Stimulated activated CD4-positive, alpha-beta T cell treated with anti-CD3 and anti-CD28 coated beads, Interleukin-15, amount 100 ng/mL, for 24 hours (primary cell): ENCODE results near the gene GAL3ST3.
A peak's percentile ranks its signal among the peaks of the same experiment; 100 is the strongest.
"Not testable (repeated sequence)": the region's sequence is repeated elsewhere in the genome, so short reads cannot be mapped to it uniquely, and the experiment has no call there.

Experiments
- DNase-seq: peaks from one replicate; pipeline ENCODE4 v3.0.0-alpha.2; 2020

The GAL3ST3 gene

DNA sequence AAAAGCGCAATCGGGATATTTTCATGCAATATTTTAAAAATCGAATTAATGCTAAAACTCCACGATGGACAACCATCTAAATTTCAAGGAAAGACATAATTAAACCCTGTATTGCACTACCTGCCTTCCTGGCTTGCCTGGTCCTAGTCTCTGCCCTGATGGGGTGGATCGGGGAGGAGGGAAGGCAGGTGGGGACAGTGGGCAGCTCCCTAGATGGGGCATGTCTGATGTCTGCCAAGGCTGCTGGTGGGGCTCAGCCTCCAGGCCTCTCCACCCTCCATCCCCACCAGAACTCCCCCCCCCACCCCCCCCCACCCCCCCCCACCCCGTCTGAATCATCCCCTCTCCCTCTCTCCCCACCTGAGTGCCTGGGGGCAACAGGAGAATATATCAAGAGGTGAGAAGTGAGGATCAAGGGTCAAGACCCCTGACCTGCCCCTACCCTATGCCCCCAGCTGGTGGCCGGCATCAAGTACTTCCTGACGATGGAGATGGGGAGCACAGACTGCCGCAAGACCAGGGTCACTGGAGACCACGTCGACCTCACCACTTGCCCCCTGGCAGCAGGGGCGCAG, 36.5 kb downstream of the GAL3ST3 start:
- DNase-seq: no peak

DNA sequence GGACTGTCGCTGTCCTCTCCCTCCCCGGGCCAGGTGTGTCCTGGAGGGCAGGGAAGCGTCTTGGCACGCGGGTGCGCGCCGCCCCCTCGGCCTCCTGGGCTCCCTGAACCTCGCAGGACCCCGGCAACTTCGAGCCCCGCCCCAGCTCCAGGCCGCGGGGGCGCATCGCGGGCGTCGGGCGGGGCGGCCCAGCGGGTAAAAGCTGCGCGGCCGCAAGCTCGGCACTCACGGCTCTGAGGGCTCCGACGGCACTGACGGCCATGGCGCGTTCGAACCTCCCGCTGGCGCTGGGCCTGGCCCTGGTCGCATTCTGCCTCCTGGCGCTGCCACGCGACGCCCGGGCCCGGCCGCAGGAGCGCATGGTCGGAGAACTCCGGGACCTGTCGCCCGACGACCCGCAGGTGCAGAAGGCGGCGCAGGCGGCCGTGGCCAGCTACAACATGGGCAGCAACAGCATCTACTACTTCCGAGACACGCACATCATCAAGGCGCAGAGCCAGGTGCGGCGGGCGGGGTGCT, 37.1 kb downstream of the GAL3ST3 start, which contains the start of gene CST6:
TSS of gene CST6 (plus strand) at position 224 of the 519 bp plus-strand sequence. CDS start at position 261, 37 bp downstream.
- no peak for DNase-seq

DNA sequence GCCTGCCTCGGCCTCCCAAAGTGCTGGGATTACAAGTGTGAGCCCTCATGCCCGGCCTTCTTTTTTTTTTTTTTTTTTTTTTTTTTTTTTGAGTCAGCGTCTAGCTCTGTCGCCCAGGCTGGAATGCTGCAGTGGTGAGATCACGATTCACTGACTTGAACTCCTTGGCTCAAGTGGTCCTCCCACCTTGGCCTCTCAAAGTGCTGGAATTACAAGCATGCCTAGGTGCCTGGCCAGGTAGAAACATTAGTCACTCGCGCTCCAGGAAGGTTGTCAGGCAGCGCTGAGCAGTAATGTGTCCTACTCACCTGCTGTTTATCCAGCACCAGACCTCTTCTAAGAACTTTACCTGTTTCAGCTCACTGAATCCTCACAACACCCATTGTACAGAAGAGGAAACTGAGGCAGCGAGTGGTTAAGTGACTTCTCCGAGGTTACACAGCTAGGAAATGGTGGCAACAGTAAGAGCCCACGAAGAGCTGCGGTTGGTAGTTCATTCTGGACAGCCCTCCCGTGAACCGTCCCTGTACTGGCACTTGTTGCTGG, 37.6 kb downstream of the GAL3ST3 start:
- DNase-seq: no peak

DNA sequence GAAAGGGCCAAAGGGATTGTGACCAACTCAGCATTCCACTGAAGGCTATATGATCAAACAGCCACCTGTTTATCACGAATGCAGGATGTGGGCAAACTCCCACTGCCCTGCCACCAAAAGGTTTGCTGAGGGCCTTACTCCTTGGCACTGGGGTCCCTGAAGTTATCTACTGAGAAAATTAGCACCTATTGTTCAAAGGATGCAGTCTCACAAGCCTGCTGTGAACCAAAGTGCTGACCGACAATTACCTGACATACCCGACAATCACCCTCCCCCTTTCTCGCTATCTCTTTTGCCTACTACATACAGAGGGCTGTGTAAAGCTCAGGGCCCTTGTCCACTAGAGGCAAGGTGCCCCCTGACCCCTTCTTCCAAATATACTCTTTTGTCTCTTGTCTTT, 38.9 kb downstream of the GAL3ST3 start:
- DNase-seq: not testable (repeated sequence)

DNA sequence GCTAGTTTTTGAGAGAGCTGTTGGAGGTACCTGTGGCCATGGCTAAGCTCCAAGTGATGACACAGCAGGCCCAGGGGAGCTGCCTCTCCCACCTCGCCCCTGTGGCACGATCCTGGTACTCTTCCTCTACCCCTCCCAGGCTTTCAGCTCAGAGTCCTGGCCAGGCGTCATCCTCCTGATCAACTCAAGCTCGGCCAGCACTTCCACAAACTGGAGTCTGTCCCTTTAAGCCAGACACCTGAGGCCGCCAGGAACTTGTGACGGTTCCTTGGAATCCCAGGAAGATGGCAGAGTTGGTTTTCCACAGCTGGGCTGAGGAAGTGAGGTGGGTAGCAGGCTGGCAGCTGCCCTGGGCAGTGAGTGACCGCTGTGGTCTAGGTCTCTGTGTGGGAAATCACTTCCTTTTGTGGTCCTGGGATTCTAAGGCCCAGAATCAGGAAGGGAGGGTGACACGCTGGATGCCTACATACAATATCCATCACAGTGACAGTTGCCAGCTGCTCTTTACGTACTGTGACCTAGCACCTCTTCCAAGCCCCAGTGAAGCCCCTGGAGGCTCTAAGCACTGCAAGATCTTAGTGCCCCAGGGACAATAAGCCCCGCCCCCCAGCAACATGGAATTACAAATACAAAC, 40.4 kb downstream of the GAL3ST3 start:
- no peak for DNase-seq

DNA sequence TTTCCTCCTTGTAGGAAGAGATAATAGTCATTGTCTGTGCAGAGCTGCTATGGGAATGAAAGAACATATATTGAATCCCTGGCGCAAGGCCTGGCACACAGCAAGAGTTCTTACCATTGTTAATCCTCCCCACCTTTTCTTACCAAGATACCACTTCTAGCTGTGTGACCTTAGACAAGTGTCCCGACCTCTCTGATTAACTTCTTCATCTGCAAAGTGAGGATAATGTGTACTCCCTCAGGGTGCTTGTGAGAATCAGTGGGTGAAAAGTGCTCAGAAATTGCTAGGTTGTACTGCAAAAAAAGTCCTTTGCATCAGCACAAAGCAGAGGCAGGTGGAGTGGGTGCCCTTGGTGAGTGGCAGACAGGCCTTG, 40.9 kb downstream of the GAL3ST3 start:
- DNase-seq: no peak

DNA sequence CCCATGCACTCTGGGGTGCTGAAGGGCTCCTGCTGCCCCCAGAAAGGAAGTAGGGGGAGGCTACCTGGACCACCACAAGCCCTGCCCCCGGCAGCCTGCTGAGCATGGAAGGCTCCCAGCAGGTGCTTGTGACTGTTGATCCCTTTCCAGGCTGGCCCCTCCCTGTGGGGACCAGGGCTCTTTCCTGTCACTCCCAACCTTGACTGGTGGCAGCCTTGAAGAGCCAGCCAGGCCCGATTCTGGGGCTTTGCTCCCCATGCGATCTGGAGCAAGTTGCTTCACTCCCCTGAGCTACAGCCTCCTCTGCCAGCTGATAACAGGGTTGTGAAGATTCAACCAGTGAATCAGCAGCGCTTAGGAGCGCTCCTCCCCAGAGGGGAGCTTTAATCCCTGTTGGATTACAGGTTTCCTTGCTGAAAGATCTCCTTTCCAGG, 41.7 kb downstream of the GAL3ST3 start:
- no peak for DNase-seq

DNA sequence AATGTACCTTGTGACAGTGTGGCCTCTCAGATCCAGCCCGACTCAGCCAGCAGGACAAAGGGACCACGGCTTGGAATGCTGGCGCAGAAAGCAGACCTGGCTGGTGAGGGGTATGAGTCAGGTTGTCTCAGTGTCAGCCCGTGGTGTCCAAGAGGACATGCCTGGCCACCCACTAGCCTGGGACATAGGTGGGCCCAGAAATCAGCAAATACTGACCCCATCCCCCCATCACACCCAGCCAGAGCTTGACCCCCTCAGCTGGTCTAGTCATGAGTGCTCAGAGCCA, 42.1 kb downstream of the GAL3ST3 start:
- DNase-seq: no peak

DNA sequence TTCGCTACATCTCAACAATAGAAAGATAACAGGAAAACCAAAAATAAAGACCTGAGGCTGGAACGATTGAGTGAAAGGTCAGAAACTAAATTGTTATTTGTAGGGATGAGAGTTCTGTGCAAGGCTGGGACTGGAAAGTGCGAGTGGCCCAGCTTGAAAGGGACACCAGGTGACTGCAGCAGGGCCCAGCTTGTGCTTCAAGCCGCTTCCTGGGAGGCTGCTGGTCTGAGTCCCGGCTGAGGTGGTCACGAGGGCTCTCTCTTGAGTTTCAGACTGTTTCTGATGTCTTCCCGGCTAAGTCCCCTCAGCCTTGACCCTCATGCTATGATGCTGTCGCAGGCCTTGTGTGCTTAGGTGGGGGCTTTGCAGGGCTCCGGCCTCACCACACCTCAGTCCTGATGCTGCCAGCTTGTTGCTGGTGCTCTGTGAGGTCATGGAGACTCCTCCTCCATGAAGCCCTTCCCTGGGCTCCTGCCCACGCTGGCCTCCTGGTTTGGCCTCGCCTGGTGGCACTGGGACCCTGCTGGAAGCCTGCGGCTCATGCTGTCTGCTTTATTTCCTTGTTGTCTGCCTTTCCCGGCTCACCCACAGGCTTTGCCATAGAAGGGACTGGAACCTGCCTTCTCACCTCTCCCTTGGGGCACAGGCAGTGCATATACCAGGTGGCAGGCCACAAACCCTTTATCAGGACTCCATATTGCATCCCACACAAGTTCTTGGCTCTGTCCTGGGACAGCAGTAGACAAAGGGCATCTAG, 42.6 kb downstream of the GAL3ST3 start:
- no peak for DNase-seq

DNA sequence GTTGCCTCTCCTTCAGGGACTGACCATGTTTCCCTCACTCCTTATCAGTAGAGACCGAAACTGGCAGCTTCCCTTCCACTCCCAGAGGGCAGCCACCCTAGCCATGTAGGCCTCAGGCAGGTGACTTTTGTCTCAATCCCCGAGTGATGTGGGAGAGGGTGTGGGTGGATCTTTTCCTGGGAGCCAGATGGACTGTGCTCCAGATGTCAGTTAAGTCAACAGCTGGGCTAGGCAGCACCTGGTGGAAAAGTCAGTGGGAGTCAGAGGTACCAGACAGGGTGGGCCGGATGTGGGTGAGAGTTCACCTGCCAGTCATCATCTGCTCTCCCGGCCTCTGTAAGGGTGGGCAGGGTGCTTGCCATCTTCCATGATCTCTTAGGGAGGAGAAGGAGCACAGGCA, 44.8 kb downstream of the GAL3ST3 start:
- no peak for DNase-seq

DNA sequence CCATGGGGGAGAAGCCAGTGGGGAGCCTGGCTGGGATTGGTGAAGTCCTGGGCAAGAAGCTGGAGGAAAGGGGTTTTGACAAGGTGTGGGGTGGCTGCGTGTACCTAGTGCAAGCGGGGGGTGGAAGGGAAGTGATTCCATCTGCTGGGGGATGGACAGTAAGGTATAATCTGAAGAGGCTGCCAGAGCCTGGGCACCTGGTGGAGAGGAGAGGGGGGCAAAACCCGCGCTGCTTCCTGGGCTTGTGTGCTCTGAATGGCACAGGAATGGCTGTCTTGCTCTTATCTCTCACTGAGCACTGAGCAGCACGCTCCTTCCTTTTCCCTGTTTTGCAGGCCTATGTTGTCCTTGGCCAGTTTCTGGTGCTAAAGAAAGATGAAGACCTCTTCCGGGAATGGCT, 45.7 kb downstream of the GAL3ST3 start:
- no peak for DNase-seq

DNA sequence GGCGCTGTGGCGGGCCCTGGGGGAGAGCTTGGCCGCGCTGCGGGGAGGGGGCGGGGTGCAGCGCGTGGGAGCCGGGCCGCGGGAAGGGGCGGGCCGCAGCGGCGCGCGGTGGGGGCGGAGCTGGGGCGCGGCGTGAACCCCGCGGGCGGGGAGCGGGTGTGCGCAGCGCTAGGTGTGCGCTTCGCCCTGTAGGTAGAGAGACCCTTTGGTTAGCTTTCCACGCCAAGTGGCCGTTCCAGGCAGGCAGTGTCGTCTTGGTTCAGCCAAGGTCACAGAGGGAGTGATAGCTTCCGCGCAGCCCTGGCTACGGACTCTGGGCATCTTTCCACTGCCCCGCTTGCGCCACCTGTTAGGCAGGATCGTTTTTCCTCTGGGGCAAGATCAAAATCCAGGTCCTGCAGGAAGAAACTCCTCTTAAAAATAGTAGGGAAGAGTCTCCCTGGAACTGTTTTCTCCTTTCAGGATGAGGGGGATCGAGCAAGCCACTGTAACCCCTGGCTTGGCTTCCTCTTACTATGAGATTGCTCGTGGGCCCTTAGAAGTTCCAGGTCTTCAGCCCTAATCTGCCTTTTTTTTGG, 46.2 kb downstream of the GAL3ST3 start:
- no peak for DNase-seq

DNA sequence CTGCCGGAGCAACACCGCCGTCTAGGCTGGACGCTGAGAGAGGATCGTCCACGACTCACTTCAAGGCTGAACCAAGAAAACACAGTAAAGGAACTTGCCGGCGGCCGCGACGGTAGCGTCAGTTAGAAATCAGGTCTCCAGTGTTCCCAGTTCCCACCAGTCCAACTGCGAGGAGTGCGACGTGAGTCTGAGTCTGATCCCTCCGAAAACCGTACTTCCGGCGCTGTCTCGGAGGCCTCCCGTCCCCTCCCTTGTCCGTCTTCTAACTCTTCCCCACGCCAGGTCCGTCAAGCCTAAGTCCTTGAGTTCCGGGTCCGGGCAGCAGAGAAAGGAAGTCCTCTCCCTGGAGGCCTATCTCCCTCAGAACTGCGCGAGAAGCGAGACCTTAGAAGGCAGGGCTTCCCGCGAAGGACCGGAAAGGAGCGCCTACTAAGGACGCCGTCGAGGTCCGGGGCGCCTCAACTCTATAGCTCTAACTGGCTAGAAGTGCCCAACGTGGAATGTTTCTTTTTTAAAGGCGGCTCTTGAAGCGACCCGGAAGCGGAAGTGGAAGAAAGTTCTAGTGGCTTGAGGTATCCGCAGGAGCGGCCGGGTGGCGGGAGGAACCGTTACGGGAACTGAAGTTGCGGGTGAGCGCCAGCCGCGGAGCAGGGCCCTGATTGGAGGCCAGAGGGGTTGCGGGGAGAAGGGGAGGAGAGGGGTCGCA, 46.9 kb downstream of the GAL3ST3 start, which contains the start of the genes BANF1 and EIF1AD:
TSS of gene BANF1 (plus strand) at position 562 of the 706 bp plus-strand sequence. CDS start 748 bp downstream, outside the sequence.
TSS of gene EIF1AD (minus strand) at position 216 of the 706 bp plus-strand sequence. CDS start 1,768 bp downstream, outside the sequence.
- DNase-seq: peak; percentile 94

DNA sequence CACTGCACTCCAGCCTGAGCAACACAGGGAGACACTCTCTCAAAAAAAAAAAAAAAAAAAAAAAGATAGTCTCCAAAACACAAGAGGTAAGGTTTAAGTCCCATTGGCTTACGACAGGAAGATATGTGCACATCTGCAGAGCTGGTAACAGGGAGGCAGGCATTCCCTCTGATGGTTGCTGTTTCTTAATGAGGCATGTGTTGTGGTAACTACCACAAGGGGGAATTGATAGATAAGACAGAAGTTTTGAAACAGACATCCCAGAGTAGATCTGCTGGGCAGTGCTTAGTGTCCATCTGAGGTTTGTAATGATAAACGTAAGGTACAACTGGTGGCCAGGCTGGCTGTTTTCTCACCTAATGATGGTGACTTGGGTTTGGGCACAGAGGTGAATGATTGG, 51.7 kb downstream of the GAL3ST3 start:
- DNase-seq: no peak

DNA sequence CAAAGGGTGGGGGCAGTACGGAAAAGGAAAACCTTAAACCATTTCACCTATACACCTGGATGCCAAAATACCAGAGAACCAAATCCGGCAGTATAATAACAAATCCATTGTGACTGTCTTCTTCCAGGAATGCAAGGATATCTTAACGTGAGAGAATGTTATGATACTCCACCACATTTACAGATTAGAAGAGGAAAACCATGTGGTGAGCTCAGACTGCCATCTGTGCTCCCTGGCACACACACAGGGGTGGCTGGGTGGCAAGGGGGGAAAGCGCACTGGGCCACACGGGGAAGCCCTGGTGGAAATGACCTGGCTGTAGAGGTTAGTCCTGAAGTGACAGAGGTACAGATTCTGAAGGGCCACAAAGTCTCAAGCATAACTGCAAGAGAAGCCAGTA, 56.9 kb downstream of the GAL3ST3 start:
- no peak for DNase-seq
